Activated CD8-positive, alpha-beta T cell treated with anti-CD3 and anti-CD28 coated beads for 36 hours (primary cell): ENCODE data around the gene ATP7A. TPM values are rescaled to one million over a fixed set of nuclear protein-coding genes. Genes with fewer than 3 reads are reported as not detected.

Experiments
- ATAC-seq: fragments of 200-7000 bp; cut with Tn5 transposase; one replicate; pipeline ENCODE4 v1.10.0; 2021; ENCODE audit warnings: mild to moderate bottlenecking, moderate library complexity
- CTCF ChIA-PET: fragments of 350-600 bp; sonication (Branson Sonifier 250); formaldehyde crosslinking; loops from one replicate; lab custom pipeline; 2021; ENCODE audit warnings: antibody characterized with exemption; lab: Charles Lee
- POLR2A ChIA-PET: fragments of 350-600 bp; sonication (Branson Sonifier 250); formaldehyde crosslinking; loops from one replicate; lab custom pipeline; 2021; ENCODE audit warnings: antibody characterized with exemption; lab: Charles Lee
- DNase-seq: peaks from one replicate; pipeline ENCODE4 v3.0.0-alpha.2; 2020
- H3K27ac Mint-ChIP-seq: one replicate; pipeline ENCODE4 v1.8.0; 2021; ENCODE audit warnings: mild to moderate bottlenecking, mixed read lengths
- H3K27me3 Mint-ChIP-seq: one replicate; pipeline ENCODE4 v1.8.0; 2021; ENCODE audit warnings: mixed read lengths
- H3K36me3 Mint-ChIP-seq: one replicate; pipeline ENCODE4 v1.8.0; 2021; ENCODE audit warnings: low read depth, mixed read lengths
- H3K4me1 Mint-ChIP-seq: one replicate; pipeline ENCODE4 v1.8.0; 2021; ENCODE audit warnings: low read depth, mixed read lengths
- H3K4me3 Mint-ChIP-seq: one replicate; pipeline ENCODE4 v1.8.0; 2021; ENCODE audit warnings: mild to moderate bottlenecking, moderate library complexity, mixed read lengths
- H3K9me3 Mint-ChIP-seq: one replicate; pipeline ENCODE4 v1.8.0; 2021; ENCODE audit warnings: mixed read lengths
- CTCF ChIP-seq: fragments of 200-600 bp; IDR thresholded peaks from one replicate; pipeline ENCODE4 v1.8.0; 2022; ENCODE audit warnings: antibody characterized with exemption, mild to moderate bottlenecking
- intact Hi-C: fragments of 100-400 bp; cut with micrococcal nuclease; formaldehyde crosslinking; loops from one replicate; pipeline ENCODE4 v1.10.0; 2022
- total RNA-seq, 2 experiments: library from RNA; stranded (reverse); gene quantifications; one replicate each; pipeline ENCODE4 v1.2.3, GENCODE V29; 2021

The ATP7A gene
- total RNA-seq, 2 experiments from 2014 or later: 7.4 to 8.7 TPM

- ChIA-PET CTCF (interaction anchor here (1.3 kb wide), 1 partner anchor 62 kb away, joined by 4 read pairs; no protein-coding TSS in a partner anchor), POLR2A (no interaction called here)
- peak; percentile 35 for ATAC-seq
- peaks cover 8% of the 10 kb centered on the region for H3K36me3 Mint-ChIP-seq
- H3K4me1 Mint-ChIP-seq: peaks cover 42% of the 10 kb centered on the region
- H3K9me3 Mint-ChIP-seq: peaks cover 5% of the 10 kb centered on the region
- intact Hi-C loops: no loop called here
- no peak for DNase-seq
- H3K27ac Mint-ChIP-seq: peak overlapping the region; percentile 89
- no peaks in the 10 kb centered on the region for H3K27me3 Mint-ChIP-seq
- peak overlapping the region; percentile 69 for H3K4me3 Mint-ChIP-seq
- TF ChIP-seq CTCF: no peak
Measured at GRCh38 chrX:77962068-77962902, 51.8 kb downstream of the ATP7A start.

- ChIA-PET POLR2A (no interaction called here), CTCF (no interaction called here)
- Mint-ChIP-seq H3K27ac (no peak overlapping the region), H3K36me3 (peaks cover 4% of the 10 kb centered on the region), H3K4me3 (no peak overlapping the region), H3K9me3 (peaks cover 2% of the 10 kb centered on the region), H3K27me3 (no peaks in the 10 kb centered on the region), H3K4me1 (peaks cover 20% of the 10 kb centered on the region)
- TF ChIP-seq CTCF: no peak
- DNase-seq: no peak
- no peak for ATAC-seq
- intact Hi-C loops: no loop called here
Measured at GRCh38 chrX:77966361-77966760, 55.9 kb downstream of the ATP7A start.

- Mint-ChIP-seq H3K27ac (no peak overlapping the region), H3K4me1 (peaks cover 9% of the 10 kb centered on the region), H3K4me3 (no peak overlapping the region), H3K9me3 (peaks cover 2% of the 10 kb centered on the region), H3K36me3 (peaks cover 4% of the 10 kb centered on the region), H3K27me3 (no peaks in the 10 kb centered on the region)
- ChIA-PET POLR2A (no interaction called here), CTCF (no interaction called here)
- intact Hi-C loops: no loop called here
- ATAC-seq: no peak
- no peak for TF ChIP-seq CTCF
- DNase-seq: no peak
Measured at GRCh38 chrX:77967631-77968030, 57.1 kb downstream of the ATP7A start.

GRCh38 chrX:77969538-77969937 is 59.0 kb downstream of the ATP7A start, which contains the start of gene PGAM4:
PGAM4 (minus strand) TSS chrX:77969638; CDS start chrX:77969638, 0 bp downstream.
- DNase-seq (no peak), ATAC-seq (no peak)
- intact Hi-C loops: no loop called here
- Mint-ChIP-seq H3K4me1 (peaks cover 8% of the 10 kb centered on the region), H3K9me3 (peaks cover 2% of the 10 kb centered on the region), H3K36me3 (peaks cover 4% of the 10 kb centered on the region), H3K4me3 (no peak within 1 kb of the TSS), H3K27me3 (no peaks in the 10 kb centered on the region), H3K27ac (no peak within 1 kb of the TSS)
- ChIA-PET CTCF (no interaction called here), POLR2A (no interaction called here)
- no peak for TF ChIP-seq CTCF

GRCh38 chrX:77975755-77976154 is 65.3 kb downstream of the ATP7A start:
- ATAC-seq (no peak), DNase-seq (no peak)
- Mint-ChIP-seq H3K27ac (no peak overlapping the region), H3K4me1 (peaks cover 4% of the 10 kb centered on the region), H3K9me3 (no peaks in the 10 kb centered on the region), H3K27me3 (no peaks in the 10 kb centered on the region), H3K36me3 (peaks cover 2% of the 10 kb centered on the region), H3K4me3 (no peak overlapping the region)
- intact Hi-C loops: no loop called here
- no peak for TF ChIP-seq CTCF
- ChIA-PET CTCF (interaction anchor here (0.9 kb wide), 1 partner anchor 50 kb away, joined by 3 read pairs; no protein-coding TSS in a partner anchor), POLR2A (no interaction called here)
